HCT116 (cell line): Measurements from ENCODE around the gene ZNF836. TPM values are rescaled to one million over a fixed set of nuclear protein-coding genes. Genes with fewer than 3 reads are reported as not detected.
"Not testable (repeated sequence)": the region's sequence is repeated elsewhere in the genome, so short reads cannot be mapped to it uniquely, and the experiment has no call there.

Experiments used
- ATAC-seq: fragments of 200-7000 bp; cut with Tn5 transposase; 2 replicates; pipeline ENCODE4 v1.9.1; 2020; ENCODE audit warnings: mild to moderate bottlenecking, moderate library complexity
- BruUV-seq: library from RNA; stranded (reverse); fragments of 400-500 nt; replicated peaks from 2 replicates; lab custom pipeline; 2021; lab: Mats Ljungman, UMichigan
- CTCF ChIA-PET: fragments of 300-600 bp; sonication (Branson Sonifier 250); formaldehyde crosslinking; loops from one replicate; lab custom pipeline; 2021; ENCODE audit warnings: antibody characterized with exemption; lab: Charles Lee
- POLR2A ChIA-PET: fragments of 300-600, 350-600 bp; sonication (Branson Sonifier 250); formaldehyde crosslinking; loops from one replicate; lab custom pipeline; 2021; ENCODE audit warnings: antibody characterized with exemption; lab: Charles Lee
- RAD21 ChIA-PET, 2 experiments: fragments of 300-600 bp; sonication (Branson Sonifier 250); formaldehyde crosslinking; loops; one replicate each; lab custom pipeline; 2023; ENCODE audit warnings: low total read pairs in 2 of 2; ENCODE audit not compliant: uncharacterized antibody in 2 of 2, unreplicated experiment in 2 of 2, low non-redundant PET in 1 of 2; lab: Charles Lee
- DNase-seq: peaks from one replicate; pipeline ENCODE4 v3.0.0-alpha.2; 2010; ENCODE audit warnings: low read depth, low spot score
- H2AFZ ChIP-seq: fragments of 200-600 bp; shearing (Covaris generic), sonication (generic); 2 replicates; pipeline ENCODE4 v1.6.1; 2017; ENCODE audit warnings: low read depth, mixed run types, mixed read lengths, antibody characterized with exemption, low read length; ENCODE audit not compliant: poor library complexity, severe bottlenecking
- H3K27ac ChIP-seq: 2 replicates; pipeline ENCODE4 v1.5.1; 2012; ENCODE audit warnings: low read depth, low read length
- H3K27me3 ChIP-seq: fragments of 200-600 bp; sonication (generic); 2 replicates; pipeline ENCODE4 v1.6.1; 2016; ENCODE audit warnings: mixed run types, low read length, mixed read lengths; ENCODE audit not compliant: insufficient read depth
- H3K36me3 ChIP-seq, 2 experiments: fragments of 200-500 bp in 1 of 2; fragments of 200-600 bp in 1 of 2; sonication (Bioruptor generic) in 1 of 2; sonication (generic) in 1 of 2; 2 replicates each; pipeline versions ENCODE4 v1.5.1 to v1.6.1; 2014 to 2016; ENCODE audit warnings: low read length in 2 of 2, inconsistent platforms in 1 of 2, mixed read lengths in 1 of 2, mixed run types in 1 of 2; ENCODE audit not compliant: insufficient read depth in 2 of 2, control insufficient read depth in 1 of 2
- H3K4me1 ChIP-seq, 2 experiments: fragments of 200-600 bp in 1 of 2; sonication (generic) in 1 of 2; 2 replicates each; pipeline versions ENCODE4 v1.5.1 to v1.6.1; 2012 to 2017; ENCODE audit warnings: low read length in 2 of 2, inconsistent platforms in 1 of 2, mild to moderate bottlenecking in 1 of 2, mixed read lengths in 1 of 2, mixed run types in 1 of 2, moderate library complexity in 1 of 2; ENCODE audit not compliant: insufficient read depth in 2 of 2, control insufficient read depth in 1 of 2
- H3K4me2 ChIP-seq: fragments of 200-600 bp; sonication (generic); 2 replicates; pipeline ENCODE4 v1.6.1; 2017; ENCODE audit warnings: mixed run types, low read length, mixed read lengths
- H3K4me3 ChIP-seq, 2 experiments: fragments of 200-600 bp in 1 of 2; sonication (generic) in 1 of 2; replicated peaks in 1 of 2; 2 replicates each; pipeline ENCODE4 v1.5.1; 2011 to 2016; ENCODE audit warnings: low read length in 2 of 2, control low read depth in 1 of 2, low read depth in 1 of 2, mild to moderate bottlenecking in 1 of 2, mixed read lengths in 1 of 2, mixed run types in 1 of 2
- H3K79me2 ChIP-seq: fragments of 200-600 bp; sonication (generic); 2 replicates; pipeline ENCODE4 v1.6.1; 2017; ENCODE audit warnings: mild to moderate bottlenecking, mixed run types, low read length, moderate library complexity, mixed read lengths; ENCODE audit not compliant: insufficient read depth
- H3K9ac ChIP-seq: fragments of 200-600 bp; sonication (generic); 2 replicates; pipeline ENCODE4 v1.6.1; 2016; ENCODE audit warnings: low read length, mixed read lengths
- H3K9me2 ChIP-seq: fragments of 200-600 bp; sonication (generic), shearing (Covaris generic); 2 replicates; pipeline ENCODE4 v1.6.1; 2017; ENCODE audit warnings: mixed run types, mild to moderate bottlenecking, moderate library complexity; ENCODE audit not compliant: insufficient read depth
- H3K9me3 ChIP-seq, 2 experiments: fragments of 200-500 bp in 1 of 2; fragments of 200-600 bp in 1 of 2; sonication (Bioruptor generic) in 1 of 2; sonication (generic) in 1 of 2; 2 replicates each; pipeline ENCODE4 v1.6.1; 2014 to 2017; ENCODE audit warnings: low read length in 2 of 2, mixed read lengths in 2 of 2, inconsistent platforms in 1 of 2, low read depth in 1 of 2, mild to moderate bottlenecking in 1 of 2, mixed run types in 1 of 2, moderate library complexity in 1 of 2; ENCODE audit not compliant: control insufficient read depth in 1 of 2, insufficient read depth in 1 of 2
- H4K20me1 ChIP-seq: fragments of 200-600 bp; sonication (generic), shearing (Covaris generic); 2 replicates; pipeline ENCODE4 v1.6.1; 2017; ENCODE audit warnings: mixed run types, mild to moderate bottlenecking, moderate library complexity; ENCODE audit not compliant: insufficient read depth
- CBX3 ChIP-seq: IDR thresholded peaks from 2 replicates; pipeline ENCODE4 v1.6.1; 2012; ENCODE audit warnings: low read depth
- EGR1 ChIP-seq: IDR thresholded peaks from 2 replicates; pipeline ENCODE4 v1.6.1; 2012; ENCODE audit warnings: low read depth
- POLR2AphosphoS5 ChIP-seq: IDR thresholded peaks from 2 replicates; pipeline ENCODE4 v1.6.1; 2011; ENCODE audit warnings: mild to moderate bottlenecking, low read depth, low read length, moderate library complexity
- SP1 ChIP-seq: IDR thresholded peaks from 2 replicates; pipeline ENCODE4 v1.6.1; 2012; ENCODE audit warnings: low read depth
- intact Hi-C: fragments of 100-400 bp; cut with micrococcal nuclease; formaldehyde crosslinking; loops from 2 replicates; pipeline ENCODE4 v1.10.0; 2022
- total RNA-seq: library from RNA; stranded (reverse); gene quantifications from one replicate; pipeline ENCODE4 v1.2.1, GENCODE V29; 2021; ENCODE audit not compliant: unreplicated experiment
- TF ChIP-seq, protein P1 (sequence below): IDR thresholded peaks from 2 replicates; pipeline ENCODE4 v1.6.1; 2012

ZNF836 gene
- total RNA-seq, 1 experiment from 2014 or later = not detected

DNA sequence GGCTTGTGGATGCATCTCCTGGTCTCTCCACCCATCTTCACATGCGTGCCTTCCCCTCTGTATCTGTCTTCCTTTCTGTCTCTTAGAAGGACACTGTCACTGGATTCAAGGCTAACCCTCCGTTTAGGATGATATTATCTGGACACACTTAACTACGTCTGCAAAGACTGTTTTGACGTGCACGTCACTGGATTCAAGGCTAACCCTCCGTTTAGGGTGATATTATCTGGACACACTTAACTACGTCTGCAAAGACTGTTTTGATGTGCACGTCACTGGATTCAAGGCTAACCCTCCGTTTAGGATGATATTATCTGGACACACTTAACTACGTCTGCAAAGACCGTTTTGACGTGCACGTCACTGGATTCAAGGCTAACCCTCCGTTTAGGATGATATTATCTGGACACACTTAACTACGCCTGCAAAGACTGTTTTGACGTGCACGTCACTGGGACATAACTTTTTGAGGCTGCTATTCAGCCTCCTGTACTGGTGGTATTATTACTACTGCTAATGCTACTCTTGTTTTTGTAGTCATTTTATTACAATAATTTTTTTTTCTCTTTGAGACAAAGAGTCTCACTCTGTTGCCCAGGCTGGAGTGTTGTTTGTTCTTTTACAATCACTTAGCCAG lies 29.5 kb upstream of the ZNF836 start:
- ATAC-seq, BruUV-seq, H2AFZ ChIP-seq, H3K4me2 ChIP-seq, RAD21 ChIA-PET, H3K9me3 ChIP-seq, POLR2A ChIA-PET, H3K9ac ChIP-seq, H3K27ac ChIP-seq, H3K9me2 ChIP-seq, intact Hi-C loops, H3K4me3 ChIP-seq, CTCF ChIA-PET, H3K27me3 ChIP-seq, H3K4me1 ChIP-seq, DNase-seq, H4K20me1 ChIP-seq: not testable (repeated sequence)
- Histone ChIP-seq H3K36me3 (peaks cover 50 to 58% of the 10 kb centered on the region in 2 experiments), H3K79me2 (peaks cover 98% of the 10 kb centered on the region)

DNA sequence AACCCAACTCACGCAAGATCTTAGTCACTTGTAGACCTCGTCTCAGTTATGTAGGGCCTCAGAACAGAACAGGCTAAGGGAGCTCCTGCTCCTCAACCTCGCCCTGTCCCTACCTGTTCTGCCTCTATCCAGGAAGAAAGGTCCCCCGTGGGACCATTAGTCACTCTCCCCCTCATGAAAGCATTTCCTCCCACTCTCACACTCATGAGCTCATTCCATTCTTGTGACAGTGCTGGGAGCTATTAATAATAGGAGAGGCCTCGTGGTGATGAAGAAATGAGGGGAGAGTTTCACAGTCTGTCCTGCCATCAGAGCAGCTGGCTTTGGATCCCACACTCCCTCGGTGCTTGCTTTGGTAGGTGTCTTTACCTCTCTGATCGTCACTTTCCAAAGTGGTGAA lies 28.6 kb upstream of the ZNF836 start:
- Histone ChIP-seq H3K27me3 (no peaks in the 10 kb centered on the region), H3K9ac (no peak overlapping the region), H3K4me2 (no peak overlapping the region), H3K79me2 (peaks cover 98% of the 10 kb centered on the region), H3K36me3 (peaks cover 48 to 62% of the 10 kb centered on the region in 2 experiments), H3K9me2 (no peaks in the 10 kb centered on the region), H4K20me1 (0 out of 2 replicates have a peak, but pooled peaks cover 7% of the 10 kb centered on the region), H3K4me1 (peaks cover 0 to 6% of the 10 kb centered on the region in 2 experiments; a peak in 1 of 4 replicates), H3K4me3 (no peak overlapping the region), H2AFZ (no peak overlapping the region), H3K27ac (no peak overlapping the region), H3K9me3 (no peaks in the 10 kb centered on the region)
- ATAC-seq (no peak), DNase-seq (no peak)
- POLR2A ChIA-PET = no interaction called here
- intact Hi-C loops = no loop called here
- CTCF ChIA-PET = no interaction called here
- BruUV-seq = no TSS peak
- RAD21 ChIA-PET = no interaction called here
- TF ChIP-seq, protein P1, sequence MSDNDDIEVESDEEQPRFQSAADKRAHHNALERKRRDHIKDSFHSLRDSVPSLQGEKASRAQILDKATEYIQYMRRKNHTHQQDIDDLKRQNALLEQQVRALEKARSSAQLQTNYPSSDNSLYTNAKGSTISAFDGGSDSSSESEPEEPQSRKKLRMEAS = no peak
- TF ChIP-seq CBX3 (no peak), EGR1 (no peak), SP1 (no peak), POLR2AphosphoS5 (no peak)
